SK-N-SH (cell line): ENCODE data around the gene KANK4. TPM values are rescaled to one million over a fixed set of nuclear protein-coding genes. Genes with fewer than 3 reads are reported as not detected.

Experiments used
- CTCF ChIA-PET: fragments of 300-600, 350-600 bp; formaldehyde crosslinking; extraction: SDS; loops from one replicate; lab custom pipeline; 2021; lab: Yijun Ruan, JAX
- POLR2A ChIA-PET: fragments of 350-600 bp; sonication (Branson Sonifier 250); formaldehyde crosslinking; extraction: SDS; loops from one replicate; lab custom pipeline; 2020; ENCODE audit warnings: antibody characterized with exemption, inconsistent platforms; lab: Yijun Ruan, JAX
- DNase-seq: peaks from one replicate; pipeline ENCODE4 v3.0.0; 2012
- H2AFZ ChIP-seq: fragments of 200-600 bp; sonication (generic); 2 replicates; pipeline ENCODE4 v1.8.1; 2016; ENCODE audit warnings: antibody characterized with exemption, mild to moderate bottlenecking, low read depth
- H3F3A ChIP-seq: fragments of 200-600 bp; sonication (generic); replicated peaks from 2 replicates; pipeline ENCODE3; 2016; ENCODE audit warnings: antibody characterized with exemption, mild to moderate bottlenecking; ENCODE audit not compliant: insufficient read depth
- H3K27ac ChIP-seq, 2 experiments: fragments of 200-500 bp in 1 of 2; fragments of 200-600 bp in 1 of 2; sonication (Bioruptor generic) in 1 of 2; sonication (generic), shearing (Covaris generic) in 1 of 2; 2 replicates each; pipeline versions ENCODE4 v1.5.1 to v1.6.1; 2014 to 2016; ENCODE audit warnings: low read depth in 2 of 2, inconsistent platforms in 1 of 2, low read length in 1 of 2, mild to moderate bottlenecking in 1 of 2, mixed read lengths in 1 of 2
- H3K27me3 ChIP-seq: fragments of 200-600 bp; sonication (generic), shearing (Covaris generic); 2 replicates; pipeline ENCODE4 v1.6.1; 2016; ENCODE audit warnings: mixed run types; ENCODE audit not compliant: insufficient read depth
- H3K36me3 ChIP-seq, 2 experiments: fragments of 200-500 bp in 1 of 2; fragments of 200-600 bp in 1 of 2; sonication (Bioruptor generic) in 1 of 2; sonication (generic) in 1 of 2; replicated peaks in 1 of 2; 2 replicates each; pipeline versions ENCODE3 to v1.5.1; 2014 to 2016; ENCODE audit warnings: low read length in 1 of 2, mild to moderate bottlenecking in 1 of 2; ENCODE audit not compliant: insufficient read depth in 2 of 2, control insufficient read depth in 1 of 2
- H3K4me1 ChIP-seq, 2 experiments: fragments of 200-500 bp in 1 of 2; fragments of 200-600 bp in 1 of 2; sonication (Bioruptor generic) in 1 of 2; sonication (generic), shearing (Covaris generic) in 1 of 2; 2 replicates each; pipeline versions ENCODE4 v1.5.1 to v1.6.1; 2014 to 2016; ENCODE audit warnings: low read depth in 1 of 2, low read length in 1 of 2, mixed run types in 1 of 2; ENCODE audit not compliant: insufficient read depth in 2 of 2, control insufficient read depth in 1 of 2
- H3K4me2 ChIP-seq: fragments of 200-600 bp; sonication (generic), shearing (Covaris generic); 2 replicates; pipeline ENCODE4 v1.6.1; 2017; ENCODE audit warnings: mixed run types
- H3K4me3 ChIP-seq, 2 experiments: fragments of 200-500 bp in 1 of 2; fragments of 200-600 bp in 1 of 2; sonication (Bioruptor generic) in 1 of 2; sonication (generic), shearing (Covaris generic) in 1 of 2; 2 replicates each; pipeline versions ENCODE4 v1.5.1 to v1.8.1; 2014 to 2016; ENCODE audit warnings: low read depth in 2 of 2, inconsistent platforms in 1 of 2, low read length in 1 of 2, mild to moderate bottlenecking in 1 of 2, mixed read lengths in 1 of 2, moderate library complexity in 1 of 2
- H3K79me2 ChIP-seq: fragments of 200-600 bp; sonication (generic); 2 replicates; pipeline ENCODE4 v1.8.1; 2017; ENCODE audit warnings: mild to moderate bottlenecking; ENCODE audit not compliant: insufficient read depth
- H3K9ac ChIP-seq: fragments of 200-600 bp; sonication (generic); 2 replicates; pipeline ENCODE4 v1.6.1; 2017; ENCODE audit warnings: mixed run types
- H3K9me2 ChIP-seq: fragments of 200-600 bp; sonication (generic); 2 replicates; pipeline ENCODE4 v1.6.1; 2017; ENCODE audit warnings: mixed run types
- H3K9me3 ChIP-seq: fragments of 200-600 bp; sonication (generic); 2 replicates; pipeline ENCODE4 v1.6.1; 2017; ENCODE audit warnings: mixed run types, mild to moderate bottlenecking, moderate library complexity
- H4K20me1 ChIP-seq: fragments of 200-600 bp; sonication (generic); 2 replicates; pipeline ENCODE4 v1.6.1; 2017; ENCODE audit warnings: mild to moderate bottlenecking, mixed run types; ENCODE audit not compliant: insufficient read depth
- ELF1 ChIP-seq: IDR thresholded peaks from 2 replicates; pipeline ENCODE4 v1.4.0; 2012
- FOXM1 ChIP-seq: IDR thresholded peaks from 2 replicates; pipeline ENCODE4 v1.4.0; 2012; ENCODE audit warnings: low read depth, mild to moderate bottlenecking
- POLR2AphosphoS5 ChIP-seq: IDR thresholded peaks from 2 replicates; pipeline ENCODE4 v1.6.1; 2012; ENCODE audit warnings: low read depth, low read length
- RAD21 ChIP-seq: IDR thresholded peaks from 2 replicates; pipeline ENCODE4 v1.6.1; 2012; ENCODE audit warnings: mild to moderate bottlenecking, low read length
- RCOR1 ChIP-seq: fragments of 150-350 bp; IDR thresholded peaks from 2 replicates; pipeline ENCODE4 v1.6.1; 2017; ENCODE audit warnings: antibody characterized with exemption, low read length
- RFX5 ChIP-seq: IDR thresholded peaks from 2 replicates; pipeline ENCODE4 v1.6.1; 2012; ENCODE audit warnings: mild to moderate bottlenecking, improper control_type of control experiment, low read length
- RXRA ChIP-seq: IDR thresholded peaks from 2 replicates; pipeline ENCODE4 v1.4.0; 2012; ENCODE audit warnings: low read depth, mild to moderate bottlenecking, borderline replicate concordance
- SMC3 ChIP-seq: IDR thresholded peaks from 2 replicates; pipeline ENCODE4 v1.6.1; 2012; ENCODE audit warnings: low read depth, low read length, improper control_type of control experiment
- YY1 ChIP-seq: IDR thresholded peaks from 2 replicates; pipeline ENCODE4 v1.4.0; 2012; ENCODE audit warnings: low read depth, mild to moderate bottlenecking
- WGBS: methylation state at CpG from one replicate; pipeline ENCODE4 v1.1.6; 2017; ENCODE audit warnings: low lambda C conversion rate; 5-methylcytosine and 5-hydroxymethylcytosine counted together
- polyA plus RNA-seq, 3 experiments: library from polyadenylated mRNA; depleted of rRNA; stranded (reverse); fragments of >200 nt; gene quantifications; 2 replicates each; pipeline ENCODE4 v1.2.3, GENCODE V29; 2012
- TF ChIP-seq, protein P1 (sequence below): IDR thresholded peaks from 2 replicates; pipeline ENCODE4 v1.4.0; 2012; ENCODE audit warnings: low read depth
- TF ChIP-seq, protein P2 (sequence below): fragments of 200-600 bp; sonication (generic); IDR thresholded peaks from 2 replicates; pipeline ENCODE4 v1.6.1; 2017; ENCODE audit warnings: antibody characterized with exemption, mild to moderate bottlenecking, moderate library complexity
- TF ChIP-seq, protein P3 (sequence below): fragments of 150-350 bp; IDR thresholded peaks from 2 replicates; pipeline ENCODE4 v1.6.1; 2016; ENCODE audit warnings: mild to moderate bottlenecking, low read depth, low read length

Gene KANK4
- polyA plus RNA-seq, 1 of the 3 experiments (the other 2 are of a cell fraction): not detected

DNA sequence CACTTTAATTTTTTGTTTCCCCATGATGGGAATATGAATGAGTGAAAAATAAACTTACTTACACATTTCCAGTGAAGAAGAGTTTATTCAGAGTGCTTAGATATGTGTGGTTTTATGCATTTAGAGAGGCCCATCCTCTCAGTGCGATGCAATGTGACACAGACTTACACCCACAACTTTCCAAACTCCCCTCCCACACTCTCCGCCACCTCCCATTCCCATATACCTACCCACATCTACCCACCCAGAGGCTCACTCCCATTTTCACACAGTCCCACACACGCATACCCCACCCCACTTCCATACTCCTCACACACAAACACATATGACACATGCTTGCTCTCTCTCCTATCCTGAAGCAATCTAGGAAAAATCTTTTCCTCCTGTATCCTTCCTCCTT, 21.9 kb upstream of the KANK4 start (continued):
- no peak for TF ChIP-seq SMC3
- no peak for TF ChIP-seq YY1
- no peak for TF ChIP-seq RCOR1
- TF ChIP-seq, protein P1, sequence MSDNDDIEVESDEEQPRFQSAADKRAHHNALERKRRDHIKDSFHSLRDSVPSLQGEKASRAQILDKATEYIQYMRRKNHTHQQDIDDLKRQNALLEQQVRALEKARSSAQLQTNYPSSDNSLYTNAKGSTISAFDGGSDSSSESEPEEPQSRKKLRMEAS: no peak

DNA sequence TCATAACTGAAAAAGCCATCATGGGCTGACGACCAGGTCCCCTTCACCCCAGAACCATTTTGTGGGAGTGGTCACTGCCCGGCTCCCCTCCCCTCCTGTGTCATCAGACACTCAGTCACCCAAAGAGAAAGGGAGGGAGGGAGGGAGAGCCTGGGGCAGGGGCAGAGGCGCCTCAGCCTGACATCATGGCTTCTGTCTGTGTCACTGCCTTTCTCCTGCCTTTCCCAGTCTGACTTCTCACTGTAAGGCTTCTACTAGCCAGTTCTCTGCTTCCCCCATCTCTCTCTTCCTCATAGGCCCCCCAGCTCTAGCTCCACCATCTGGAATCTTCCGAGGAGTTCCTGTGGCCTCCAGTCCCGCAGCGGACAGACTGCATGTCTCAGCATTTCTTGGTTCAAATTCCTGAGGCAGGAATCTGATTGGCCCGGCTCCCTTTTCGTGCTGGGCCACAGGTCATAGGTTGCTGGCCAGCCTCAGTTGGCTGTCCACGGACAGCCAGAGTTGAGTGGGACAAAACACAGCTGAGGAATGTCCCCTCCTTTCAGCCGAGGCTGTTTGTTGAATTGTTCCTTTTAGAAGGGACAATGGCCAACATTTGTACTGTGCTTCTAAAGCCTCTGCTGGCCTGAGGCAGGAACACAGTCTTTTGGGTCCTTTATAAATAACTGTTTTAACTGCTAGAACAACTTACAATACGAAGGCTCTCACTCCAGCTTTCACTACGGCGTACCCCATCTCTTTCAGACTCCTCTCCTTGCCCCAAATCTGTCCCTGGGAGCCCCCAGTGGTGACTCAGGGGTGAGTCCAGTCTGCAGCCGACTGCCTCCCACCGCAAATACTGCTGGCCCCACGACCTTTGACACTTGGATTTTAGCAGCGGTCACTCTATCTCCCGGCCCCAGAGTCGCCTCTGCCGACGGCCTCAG, 18.7 kb upstream of the KANK4 start:
- Histone ChIP-seq H3K9ac (no peak overlapping the region), H3K4me3 (no peak overlapping the region), H3K27ac (no peak overlapping the region), H3F3A (no peaks in the 10 kb centered on the region), H3K36me3 (no peaks in the 10 kb centered on the region), H3K9me2 (no peaks in the 10 kb centered on the region), H3K4me1 (no peaks in the 10 kb centered on the region), H3K4me2 (no peak overlapping the region), H3K27me3 (no peaks in the 10 kb centered on the region), H4K20me1 (no peaks in the 10 kb centered on the region), H2AFZ (no peak overlapping the region), H3K9me3 (no peaks in the 10 kb centered on the region), H3K79me2 (no peaks in the 10 kb centered on the region)
- DNase-seq: no peak
- CTCF ChIA-PET: interaction anchor here (1.0 to 1.9 kb wide), 2 partner anchors 69 to 163 kb away, joined by 3 to 5 read pairs; no protein-coding TSS in a partner anchor
- TF ChIP-seq, protein P2, sequence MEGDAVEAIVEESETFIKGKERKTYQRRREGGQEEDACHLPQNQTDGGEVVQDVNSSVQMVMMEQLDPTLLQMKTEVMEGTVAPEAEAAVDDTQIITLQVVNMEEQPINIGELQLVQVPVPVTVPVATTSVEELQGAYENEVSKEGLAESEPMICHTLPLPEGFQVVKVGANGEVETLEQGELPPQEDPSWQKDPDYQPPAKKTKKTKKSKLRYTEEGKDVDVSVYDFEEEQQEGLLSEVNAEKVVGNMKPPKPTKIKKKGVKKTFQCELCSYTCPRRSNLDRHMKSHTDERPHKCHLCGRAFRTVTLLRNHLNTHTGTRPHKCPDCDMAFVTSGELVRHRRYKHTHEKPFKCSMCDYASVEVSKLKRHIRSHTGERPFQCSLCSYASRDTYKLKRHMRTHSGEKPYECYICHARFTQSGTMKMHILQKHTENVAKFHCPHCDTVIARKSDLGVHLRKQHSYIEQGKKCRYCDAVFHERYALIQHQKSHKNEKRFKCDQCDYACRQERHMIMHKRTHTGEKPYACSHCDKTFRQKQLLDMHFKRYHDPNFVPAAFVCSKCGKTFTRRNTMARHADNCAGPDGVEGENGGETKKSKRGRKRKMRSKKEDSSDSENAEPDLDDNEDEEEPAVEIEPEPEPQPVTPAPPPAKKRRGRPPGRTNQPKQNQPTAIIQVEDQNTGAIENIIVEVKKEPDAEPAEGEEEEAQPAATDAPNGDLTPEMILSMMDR: no peak
- no peak for TF ChIP-seq RFX5
- TF ChIP-seq FOXM1: no peak
- TF ChIP-seq, protein P3, sequence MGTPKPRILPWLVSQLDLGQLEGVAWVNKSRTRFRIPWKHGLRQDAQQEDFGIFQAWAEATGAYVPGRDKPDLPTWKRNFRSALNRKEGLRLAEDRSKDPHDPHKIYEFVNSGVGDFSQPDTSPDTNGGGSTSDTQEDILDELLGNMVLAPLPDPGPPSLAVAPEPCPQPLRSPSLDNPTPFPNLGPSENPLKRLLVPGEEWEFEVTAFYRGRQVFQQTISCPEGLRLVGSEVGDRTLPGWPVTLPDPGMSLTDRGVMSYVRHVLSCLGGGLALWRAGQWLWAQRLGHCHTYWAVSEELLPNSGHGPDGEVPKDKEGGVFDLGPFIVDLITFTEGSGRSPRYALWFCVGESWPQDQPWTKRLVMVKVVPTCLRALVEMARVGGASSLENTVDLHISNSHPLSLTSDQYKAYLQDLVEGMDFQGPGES: no peak
- TF ChIP-seq POLR2AphosphoS5: no peak
- no peak for TF ChIP-seq RXRA
- no peak for TF ChIP-seq RAD21
- no peak for TF ChIP-seq ELF1
- 66% methylated on average over 21 of the region's 21 CpGs for WGBS
- POLR2A ChIA-PET: no interaction called here
